GM03348 (cell line): ENCODE results near the gene OR4L1.
"Not testable (repeated sequence)": the region's sequence is repeated elsewhere in the genome, so short reads cannot be mapped to it uniquely, and the experiment has no call there.

ENCODE experiments used
- DNase-seq: peaks from one replicate; pipeline ENCODE4 v3.0.0; 2012; ENCODE audit warnings: low spot score

The OR4L1 gene, protein sequence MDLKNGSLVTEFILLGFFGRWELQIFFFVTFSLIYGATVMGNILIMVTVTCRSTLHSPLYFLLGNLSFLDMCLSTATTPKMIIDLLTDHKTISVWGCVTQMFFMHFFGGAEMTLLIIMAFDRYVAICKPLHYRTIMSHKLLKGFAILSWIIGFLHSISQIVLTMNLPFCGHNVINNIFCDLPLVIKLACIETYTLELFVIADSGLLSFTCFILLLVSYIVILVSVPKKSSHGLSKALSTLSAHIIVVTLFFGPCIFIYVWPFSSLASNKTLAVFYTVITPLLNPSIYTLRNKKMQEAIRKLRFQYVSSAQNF

DNA sequence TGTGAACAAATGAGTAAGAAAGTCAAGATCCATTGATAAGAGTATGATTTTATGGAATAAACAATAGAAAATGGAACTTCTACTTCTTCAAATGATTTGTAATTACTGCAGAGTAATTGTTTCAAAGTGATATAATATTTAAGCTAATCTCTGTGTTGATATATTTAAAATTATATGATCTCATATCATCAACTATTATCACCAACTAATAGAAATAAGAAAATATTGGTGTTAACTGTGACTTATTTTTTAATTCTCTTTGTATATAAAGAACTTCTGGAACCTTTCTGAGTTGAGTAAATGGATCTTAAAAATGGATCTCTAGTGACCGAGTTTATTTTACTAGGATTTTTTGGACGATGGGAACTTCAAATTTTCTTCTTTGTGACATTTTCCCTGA is at the start of gene OR4L1:
Gene OR4L1 (plus strand): TSS at position 301 of the 400 bp plus-strand sequence. CDS start 0 bp downstream, at position 301.
- no peak for DNase-seq

DNA sequence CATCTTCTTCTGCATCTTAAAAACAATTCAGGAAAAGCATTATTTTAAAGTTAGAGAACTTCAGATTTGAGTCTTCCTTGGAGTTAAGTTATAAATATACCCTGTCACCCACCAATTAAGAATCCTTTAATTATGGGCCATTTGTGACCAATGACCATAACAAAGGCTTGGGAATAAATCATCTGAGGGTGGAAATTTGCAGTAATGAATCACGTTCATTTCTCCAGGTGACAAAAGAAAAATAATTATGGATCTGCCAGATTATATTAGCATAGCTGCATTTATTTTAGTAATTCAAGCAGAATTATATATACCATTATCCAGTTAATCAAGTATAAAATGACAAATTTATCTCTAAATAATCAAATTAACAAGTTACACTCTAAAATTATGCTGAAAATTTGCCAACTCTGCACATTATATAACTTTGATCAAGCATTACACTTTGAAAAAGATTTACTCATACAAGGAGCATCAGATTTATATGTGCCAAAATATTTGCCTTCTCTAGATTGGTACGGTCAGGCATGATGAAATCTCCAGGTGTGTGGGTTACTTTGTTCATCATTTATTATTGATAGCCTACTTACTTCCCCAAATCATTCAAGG is 40.5 kb upstream of the OR4L1 start, which contains the start of gene OR4K14:
Gene OR4K14 (minus strand): TSS at position 51 of the 609 bp plus-strand sequence. CDS start 4,114 bp downstream, outside the sequence.
- no peak for DNase-seq

DNA sequence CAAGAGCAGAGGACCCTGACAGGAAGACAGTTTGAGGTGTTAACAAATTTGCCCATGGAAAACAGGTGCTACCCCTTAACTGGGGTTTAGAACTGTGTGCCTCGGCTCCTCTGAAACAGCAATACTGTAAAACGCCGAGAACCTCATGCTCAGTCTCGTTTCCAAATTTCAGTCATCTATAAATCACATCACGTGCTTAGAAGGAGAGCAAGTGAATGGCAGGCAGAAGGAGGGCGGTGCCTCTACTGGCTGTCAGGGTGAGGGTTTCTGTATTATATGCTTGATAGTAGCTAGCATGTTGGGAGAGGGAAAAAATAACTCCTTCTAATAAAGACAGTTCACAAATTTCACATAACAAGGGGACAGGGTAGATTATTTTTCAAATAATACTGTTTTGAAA is 28.8 kb upstream of the OR4L1 start:
- DNase-seq: no peak

DNA sequence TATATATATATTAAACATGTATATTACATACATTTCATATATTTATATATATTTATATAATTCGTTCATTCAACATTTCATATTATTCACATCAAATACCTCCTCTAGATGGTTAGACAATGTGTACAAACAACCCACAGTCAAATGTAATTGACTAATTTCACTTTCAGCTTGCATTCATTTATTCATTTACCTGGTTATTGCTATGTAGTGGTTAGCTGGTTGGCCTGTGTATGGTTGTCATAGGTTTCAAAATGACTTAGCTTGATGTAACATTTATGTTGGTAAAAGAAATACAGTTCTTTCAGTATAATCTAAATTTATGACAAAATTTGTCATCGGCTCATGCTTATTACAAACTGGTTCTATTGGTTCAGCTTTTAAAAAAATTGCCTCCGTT is 24.4 kb upstream of the OR4L1 start:
- no peak for DNase-seq

DNA sequence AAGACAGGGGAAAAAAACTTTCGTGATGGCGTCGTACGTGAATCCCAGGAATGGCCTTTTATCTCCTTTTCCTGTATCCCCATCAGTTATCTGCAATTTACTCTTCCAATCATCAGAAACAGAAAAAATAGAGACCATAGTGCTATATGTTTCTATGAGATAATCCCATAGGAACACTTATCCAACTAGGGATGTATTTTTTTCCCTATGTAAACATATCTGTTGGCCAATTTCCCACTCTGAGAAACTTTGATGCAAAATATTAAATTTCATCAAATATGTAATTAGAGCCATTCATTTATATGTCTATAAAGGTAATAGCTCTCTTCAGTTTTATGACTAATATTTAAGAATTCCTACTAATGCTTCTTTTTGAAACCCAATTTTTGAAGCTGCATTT is 23.9 kb upstream of the OR4L1 start, which contains the start of gene OR4K13:
Gene OR4K13 (minus strand): TSS at position 101 of the 400 bp plus-strand sequence. CDS start 1,280 bp downstream, outside the sequence.
- no peak for DNase-seq

DNA sequence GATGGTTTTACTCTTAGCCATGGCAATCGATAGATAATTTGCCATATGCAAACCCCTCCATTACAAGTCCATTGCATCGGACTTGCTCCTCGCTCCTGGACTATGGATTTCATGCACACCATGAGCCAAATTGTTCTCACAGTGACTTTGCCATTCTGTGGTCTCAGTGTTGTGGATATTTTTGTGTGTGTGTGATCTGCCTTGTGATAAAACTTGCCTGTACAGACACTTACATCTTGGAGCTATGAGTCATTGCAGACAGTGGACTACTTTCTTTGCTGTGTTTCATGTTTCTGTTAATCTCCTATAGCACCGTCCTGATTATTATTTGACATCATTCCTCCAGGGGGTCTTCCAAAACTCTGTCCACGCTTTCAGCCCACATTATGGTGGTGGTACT is 15.6 kb upstream of the OR4L1 start:
- DNase-seq: no peak

DNA sequence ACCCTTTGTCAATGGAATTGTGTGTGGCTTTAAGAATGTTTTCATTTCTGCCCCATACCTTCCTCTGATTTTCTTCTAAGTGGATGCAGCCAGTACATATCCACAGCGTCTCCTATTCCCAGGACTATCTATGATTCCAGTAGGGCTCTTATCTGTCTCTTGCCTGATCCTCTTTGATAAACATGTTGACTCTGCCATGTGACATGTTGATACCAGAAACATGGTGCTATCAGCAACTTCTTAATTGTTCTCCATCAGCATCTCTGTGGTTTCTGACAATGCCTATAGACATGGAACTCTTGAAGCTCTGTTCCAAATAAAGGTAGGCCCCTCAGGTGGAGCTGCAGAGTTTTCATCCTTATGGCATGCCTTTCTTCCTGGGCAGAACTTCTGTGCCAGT is 11.6 kb upstream of the OR4L1 start:
- no peak for DNase-seq

DNA sequence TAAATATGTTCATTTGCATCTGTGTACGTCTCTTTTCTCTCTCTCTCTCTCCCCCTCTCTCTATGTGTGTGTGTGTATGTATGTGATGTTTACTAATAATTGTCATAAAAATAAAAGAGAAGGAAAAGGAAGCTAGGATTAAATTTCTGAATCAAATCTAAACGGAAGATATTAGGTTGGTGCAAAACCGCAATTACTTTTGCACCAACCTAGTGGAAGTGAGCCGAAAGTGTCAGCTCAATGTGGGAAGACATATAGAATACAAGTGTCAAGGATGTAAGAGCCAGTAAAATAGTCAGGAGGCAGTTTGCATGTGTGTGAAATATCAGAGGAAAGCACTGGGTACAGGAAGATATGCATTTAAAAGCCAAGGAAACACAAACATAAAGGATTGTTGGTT is 32.2 kb downstream of the OR4L1 start:
- no peak for DNase-seq

DNA sequence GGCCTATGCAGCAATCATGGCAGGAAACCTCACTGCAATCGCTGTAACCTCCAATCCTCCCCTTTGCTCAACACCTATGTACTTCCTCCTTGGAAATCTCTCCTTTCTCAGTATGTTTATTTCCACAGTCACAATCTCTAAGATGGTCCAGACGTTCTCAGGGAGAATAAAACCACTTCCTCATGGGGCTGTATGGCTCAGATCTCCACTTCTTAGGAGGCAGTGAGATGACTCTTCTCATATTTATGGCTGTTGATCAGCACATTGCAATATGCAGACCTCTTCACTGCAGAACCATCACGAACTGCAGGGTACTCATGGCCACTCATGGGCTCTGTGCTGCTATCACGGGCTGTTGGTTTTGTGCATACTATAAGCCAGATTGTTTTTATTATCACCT is 33.6 kb downstream of the OR4L1 start:
- DNase-seq: no peak

DNA sequence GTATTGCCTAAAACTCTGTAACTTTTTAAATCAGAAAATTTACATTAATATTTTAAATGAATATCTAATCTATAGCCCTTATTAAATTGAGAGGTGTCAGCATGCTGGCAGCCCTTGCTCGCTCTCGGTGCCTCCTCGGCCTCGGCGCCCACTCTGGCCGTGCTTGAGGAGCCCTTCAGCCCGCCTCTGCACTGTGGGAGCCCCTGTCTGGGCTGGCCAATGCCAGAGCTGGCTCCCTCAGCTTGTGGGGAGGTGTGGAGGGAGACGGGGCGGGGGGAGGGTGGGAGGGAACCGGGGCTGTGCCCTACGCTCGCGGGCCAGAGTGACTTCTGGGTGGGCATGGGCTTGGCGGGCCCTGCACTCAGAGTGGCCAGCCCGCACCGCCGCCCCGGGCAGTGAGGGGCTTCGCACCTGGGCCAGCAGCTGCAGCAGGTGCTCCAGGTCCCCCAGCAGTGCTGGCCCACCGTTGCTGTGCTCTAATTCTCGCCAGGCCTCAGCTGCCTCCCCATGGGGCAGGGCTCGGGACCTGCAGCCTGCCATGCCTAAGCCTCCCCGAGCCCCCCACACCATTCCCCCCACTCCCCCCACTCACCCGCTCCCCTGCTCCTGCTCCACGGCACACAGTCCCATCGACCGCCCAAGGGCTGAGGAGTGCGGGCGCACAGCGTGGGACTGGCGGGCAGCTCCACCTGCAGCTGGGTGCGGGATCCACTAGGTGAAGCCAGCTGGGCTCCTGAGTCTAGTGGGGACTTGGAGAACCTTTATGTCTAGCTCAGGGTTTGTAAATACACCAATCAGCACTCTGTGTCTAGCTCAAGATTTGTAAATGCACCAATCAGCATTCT is 39.3 kb downstream of the OR4L1 start:
- not testable (repeated sequence) for DNase-seq

DNA sequence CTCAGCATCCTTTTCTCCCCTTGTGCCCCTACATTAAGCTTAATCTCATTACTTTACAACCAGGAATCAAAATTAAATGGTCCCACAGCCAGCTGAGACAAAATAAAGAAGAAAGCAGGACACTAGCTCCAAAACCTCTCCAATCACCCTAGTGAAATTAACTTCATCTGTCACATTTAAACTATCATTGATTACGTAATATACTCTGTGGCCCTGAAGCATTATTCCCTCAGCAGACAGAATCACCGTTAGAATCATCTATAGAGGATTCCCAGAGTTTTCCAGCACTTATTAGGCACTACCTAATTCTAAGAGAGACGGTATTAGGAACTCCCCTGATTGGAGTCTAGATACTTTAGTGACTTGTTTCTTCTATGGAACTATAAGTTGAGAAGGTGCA is 50.6 kb downstream of the OR4L1 start, which contains the start of gene OR4K17:
Gene OR4K17 (plus strand): TSS at position 302 of the 400 bp plus-strand sequence. CDS start 6,761 bp downstream, outside the sequence.
- no peak for DNase-seq
